AG08395 (cell line): ENCODE results near the gene FMNL2.
A peak's percentile ranks its signal among the peaks of the same experiment; 100 is the strongest.

Experiments used
- DNase-seq: peaks from one replicate; pipeline ENCODE4 v3.0.0; 2012; ENCODE audit warnings: mixed read lengths, low spot score

The FMNL2 gene

DNA sequence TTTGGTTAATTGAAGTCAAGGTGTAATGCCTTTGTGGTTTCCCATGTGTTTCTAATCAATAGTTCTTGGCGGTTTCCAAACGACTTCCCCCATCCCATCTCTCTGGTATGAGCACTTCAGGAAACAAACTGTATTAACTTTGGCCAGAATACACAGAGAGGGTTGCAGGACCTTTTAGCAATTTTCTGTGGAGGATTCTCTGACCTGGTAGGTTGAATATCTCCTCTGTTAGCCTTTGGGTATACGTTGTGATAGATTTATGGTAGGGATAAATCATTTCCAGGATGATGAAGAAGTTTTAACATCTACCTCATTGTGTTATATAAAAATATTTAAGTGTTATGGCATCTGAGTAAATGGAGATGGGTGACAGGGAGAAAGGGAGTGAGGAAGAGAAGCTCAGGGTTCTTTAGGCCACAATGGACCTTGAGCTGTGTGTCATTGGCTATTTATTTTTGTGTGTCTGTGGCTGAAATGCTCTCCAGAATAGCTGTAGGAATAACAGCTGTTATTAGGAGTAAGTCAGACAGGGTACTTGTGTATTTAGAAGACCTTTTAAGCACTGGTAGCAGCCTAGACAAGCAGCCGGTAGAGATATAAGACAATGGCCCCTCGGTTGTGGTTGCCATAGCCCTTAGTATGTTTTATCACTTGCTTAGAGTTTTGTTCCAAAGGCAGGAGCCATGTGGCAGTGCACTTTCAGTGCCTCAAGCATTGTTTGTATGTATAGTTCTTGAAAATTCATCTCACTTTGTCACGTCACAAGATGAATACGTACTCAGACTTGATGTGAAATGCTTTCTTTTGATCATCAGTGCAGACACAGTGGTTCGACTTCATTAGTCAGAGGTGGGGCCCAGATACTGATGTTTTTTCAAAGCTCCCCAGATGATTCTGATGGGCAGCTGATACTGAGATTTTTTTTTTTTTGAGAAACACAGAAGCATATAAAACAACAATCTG is 91.1 kb downstream of the FMNL2 start:
- no peak for DNase-seq

DNA sequence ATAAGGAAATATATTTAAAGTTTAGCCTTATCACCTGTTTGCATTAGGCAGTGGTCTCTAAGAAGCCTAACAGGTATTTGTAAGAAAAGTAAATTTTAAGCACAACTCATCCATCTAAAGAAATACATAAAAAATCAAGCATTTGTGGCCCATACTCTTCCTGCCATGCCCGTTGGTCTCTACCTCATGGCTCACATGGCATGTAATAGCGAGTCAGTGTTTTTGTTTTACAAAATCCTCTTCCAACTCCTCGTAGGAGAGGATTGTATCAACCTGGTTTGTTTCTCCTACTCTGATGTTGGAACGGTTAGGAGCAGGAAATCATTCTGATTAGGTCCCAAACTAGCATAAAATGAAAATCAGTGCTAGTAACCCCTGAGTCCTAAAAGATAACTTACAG is 91.8 kb downstream of the FMNL2 start:
- no peak for DNase-seq

DNA sequence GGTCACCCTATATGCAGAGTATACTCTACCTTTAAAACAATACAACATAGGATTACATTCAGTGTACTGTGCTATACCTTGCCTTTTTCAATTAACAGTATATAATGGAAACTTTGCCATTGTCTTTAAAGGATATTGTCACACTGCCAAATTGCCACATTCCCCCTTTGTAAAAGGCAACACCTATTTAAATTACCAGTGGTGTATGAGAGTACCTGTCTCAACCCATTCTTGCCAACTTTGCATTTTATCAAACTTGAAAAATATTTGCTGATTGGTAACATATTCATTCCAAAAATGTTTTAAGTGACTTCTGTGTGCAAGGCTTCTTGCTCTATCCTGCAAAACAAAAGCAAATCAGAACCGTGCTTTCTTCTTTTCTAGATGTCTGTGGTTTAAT is 92.9 kb downstream of the FMNL2 start:
- no peak for DNase-seq

DNA sequence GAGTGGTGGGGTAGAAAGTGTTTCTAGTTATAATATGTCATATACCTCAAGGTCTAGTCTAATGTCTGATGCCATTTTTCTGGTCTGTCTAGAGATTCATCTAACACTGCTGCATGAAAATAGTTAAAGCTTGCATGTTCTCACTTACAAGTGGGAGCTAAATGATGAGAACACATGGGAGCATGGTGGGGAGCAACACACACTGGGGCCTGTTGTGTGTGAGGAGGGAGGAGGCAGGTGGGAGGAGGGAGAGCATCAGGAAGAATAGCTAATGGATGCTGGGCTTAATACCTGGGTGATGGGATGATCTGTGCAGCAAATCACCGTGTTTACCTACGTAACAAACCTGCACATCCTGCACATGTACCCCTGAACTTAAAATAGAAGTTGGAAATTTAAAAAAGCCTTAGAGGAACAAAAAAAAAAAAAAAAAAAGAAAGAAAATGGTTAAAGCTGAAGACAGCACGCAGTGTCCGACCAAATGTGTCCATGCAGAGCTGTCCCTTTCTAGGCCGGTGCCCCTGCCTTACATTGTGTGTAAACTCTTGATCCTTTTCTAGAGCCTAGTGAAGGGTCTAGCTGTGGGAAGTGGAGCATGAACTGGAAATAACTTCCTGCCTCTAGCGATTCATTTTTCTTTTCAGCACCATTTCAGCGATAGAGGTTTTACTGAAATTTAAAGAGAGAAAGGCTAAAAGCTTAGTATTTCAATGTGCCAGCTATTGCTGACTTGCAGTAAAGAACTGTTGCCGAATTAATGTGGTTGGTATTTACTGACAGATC is 94.0 kb downstream of the FMNL2 start:
- DNase-seq: no peak

DNA sequence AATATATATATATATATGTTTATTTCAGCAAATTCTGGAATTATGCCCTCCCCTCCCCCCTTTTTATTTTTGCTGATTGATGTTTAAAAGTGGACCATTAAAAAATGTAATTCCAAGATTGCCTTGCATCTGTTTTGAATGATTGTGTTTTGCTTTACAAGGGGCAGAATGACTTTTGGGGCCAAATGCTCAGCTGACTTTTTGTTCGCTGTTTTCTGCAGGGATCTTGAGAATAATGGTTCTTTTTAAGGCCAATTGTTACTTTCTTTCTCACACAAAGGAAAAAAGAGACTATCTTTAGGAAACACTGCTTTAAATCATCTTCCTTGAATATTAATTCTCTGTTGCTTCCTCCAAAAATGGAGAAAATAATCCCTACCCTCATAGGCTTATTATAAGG is 95.9 kb downstream of the FMNL2 start:
- no peak for DNase-seq

DNA sequence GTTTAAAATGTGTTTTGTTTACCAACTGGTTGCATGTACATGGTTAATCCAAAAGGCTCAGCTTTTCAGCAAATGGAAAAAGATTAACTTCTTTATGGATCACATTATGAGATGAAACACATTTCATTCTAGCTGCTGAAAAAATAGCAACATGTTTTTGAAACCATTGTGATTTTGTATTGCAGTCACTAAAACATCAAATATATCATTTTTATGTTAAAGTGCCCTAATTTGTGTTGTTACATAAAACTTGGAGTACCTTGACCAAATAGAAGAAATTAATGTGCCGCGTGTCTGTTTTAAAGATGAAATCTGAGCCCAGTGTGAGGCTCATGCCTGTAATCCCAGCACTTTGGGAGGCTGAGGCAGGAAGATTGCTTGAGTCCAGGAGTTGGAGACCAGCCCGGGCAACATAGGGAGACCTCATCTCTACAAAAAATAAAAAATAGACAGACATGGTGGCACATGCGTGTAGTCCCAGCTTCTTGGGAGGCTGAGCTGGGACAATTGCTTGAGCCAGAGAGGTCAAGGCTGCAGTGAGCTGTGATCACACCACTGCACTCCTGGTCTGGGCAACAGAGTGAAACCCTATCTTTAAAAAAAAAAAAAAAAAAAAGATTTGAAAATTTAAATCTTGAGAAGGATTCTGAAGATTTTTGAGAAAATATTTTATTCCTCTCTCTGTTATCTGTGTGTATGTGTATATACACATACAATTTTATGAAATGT is 96.6 kb downstream of the FMNL2 start:
- DNase-seq: no peak

DNA sequence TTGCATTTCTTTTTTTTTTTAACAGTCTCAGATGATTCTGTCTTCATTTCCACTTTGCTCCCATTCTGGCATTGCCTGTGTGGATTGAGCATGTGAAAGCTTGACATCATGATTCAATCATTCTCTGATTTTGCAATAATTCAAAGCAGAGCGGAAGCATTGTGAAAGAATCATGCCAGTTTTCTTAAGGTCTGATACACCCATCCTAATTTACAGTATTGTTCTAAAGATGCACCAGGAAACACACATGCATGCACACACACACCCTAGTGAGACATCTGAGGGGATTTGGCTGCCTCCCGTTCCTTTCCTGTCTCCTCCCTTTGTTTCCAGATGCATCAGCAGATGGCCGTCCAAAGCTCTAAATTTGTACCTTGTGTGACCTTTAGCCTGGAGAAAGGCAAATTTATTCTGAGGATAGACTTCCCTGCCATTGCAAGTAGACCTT is 97.3 kb downstream of the FMNL2 start:
- peak; percentile 51 for DNase-seq

DNA sequence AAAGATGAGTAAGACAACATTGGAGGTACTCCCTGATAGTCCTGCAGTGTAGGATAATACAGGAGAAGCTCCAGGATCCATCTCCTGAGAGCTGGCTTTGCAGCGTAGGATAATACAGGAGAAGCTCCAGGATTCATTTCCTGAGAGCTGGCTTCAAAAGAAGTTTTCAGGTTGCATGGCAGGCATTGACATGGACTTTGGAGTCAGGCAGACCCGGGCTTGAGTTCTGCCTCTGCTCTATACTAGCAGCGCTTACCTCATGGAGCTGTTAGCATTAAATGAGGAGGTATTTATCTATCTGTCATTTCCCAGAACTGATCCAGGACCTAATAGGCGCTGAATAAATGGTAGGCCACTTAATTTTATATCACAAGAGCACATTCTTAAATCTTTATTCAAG is 97.8 kb downstream of the FMNL2 start:
- no peak for DNase-seq

DNA sequence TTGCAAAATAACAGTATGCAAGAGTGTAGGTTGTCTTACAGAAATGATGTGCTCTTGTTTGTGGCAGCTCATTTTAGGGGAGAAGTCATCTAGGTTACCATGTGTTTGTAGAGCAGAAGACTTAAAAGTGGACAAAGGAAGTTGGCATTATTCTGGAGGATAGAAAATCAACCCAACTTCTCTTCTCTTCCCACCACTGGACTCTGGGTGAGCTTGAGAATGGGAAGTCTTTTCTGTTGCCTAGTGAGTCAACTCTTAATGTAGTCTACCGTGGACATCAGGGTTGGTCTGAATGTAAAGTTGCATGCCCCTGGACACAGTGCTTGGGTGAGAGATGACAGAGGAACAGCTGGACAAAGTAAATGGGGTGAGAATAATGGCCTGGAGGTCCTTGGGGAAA is 98.3 kb downstream of the FMNL2 start:
- no peak for DNase-seq

DNA sequence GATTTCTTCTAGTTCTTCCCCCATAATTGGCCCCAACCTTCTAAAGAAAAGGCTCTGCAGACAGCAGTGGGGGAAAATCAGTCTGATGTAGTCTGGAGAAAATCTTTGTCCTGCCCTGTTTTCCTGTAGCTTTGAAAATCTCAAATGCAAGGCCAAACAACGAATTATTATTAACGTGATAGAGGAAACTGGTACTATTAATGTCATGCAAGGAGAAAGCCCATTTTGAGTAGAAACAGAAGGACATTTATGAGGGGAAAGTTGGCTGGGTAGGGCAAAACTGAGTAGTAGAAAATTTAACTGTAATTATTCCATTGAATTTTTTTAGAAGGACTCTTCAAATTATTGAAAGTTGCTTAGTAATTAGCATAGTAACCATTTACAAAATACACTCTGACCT is 98.8 kb downstream of the FMNL2 start:
- DNase-seq: no peak

DNA sequence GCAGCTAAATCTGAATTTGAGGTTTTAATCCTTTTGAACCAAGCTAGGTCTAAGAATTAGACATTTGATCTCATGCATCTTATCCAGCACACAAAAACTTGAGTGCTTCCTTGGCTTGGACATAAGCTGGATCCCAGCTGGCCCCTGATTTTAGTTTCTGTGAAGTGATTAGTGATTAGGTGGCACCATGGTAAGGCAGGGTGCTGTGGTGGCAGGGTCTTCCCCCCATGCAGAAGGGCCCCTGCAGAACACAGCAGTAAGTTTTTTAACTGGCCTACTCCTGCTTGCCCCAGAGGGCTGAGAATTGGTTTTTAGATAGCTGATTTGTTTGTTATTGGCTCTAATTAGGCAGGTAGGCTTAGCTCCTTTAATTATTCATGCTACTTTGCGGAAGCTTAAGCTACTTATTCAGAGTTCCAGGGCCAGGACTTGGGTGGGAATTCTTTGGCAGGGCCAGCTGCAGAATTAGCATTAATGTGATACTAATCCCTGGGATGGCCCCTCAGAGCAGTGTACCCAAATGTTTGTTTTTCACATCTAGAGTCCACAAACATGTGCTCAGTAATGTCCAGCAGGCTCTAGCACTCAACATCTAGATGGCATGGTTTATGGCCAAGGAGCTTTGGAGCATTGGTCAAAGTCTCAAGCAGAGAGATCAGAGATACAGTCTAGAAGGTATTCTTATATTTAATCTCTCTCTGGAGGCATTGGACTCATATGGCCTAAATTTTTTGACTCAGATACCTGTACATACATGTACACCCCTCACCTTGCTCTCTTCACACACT is 99.6 kb downstream of the FMNL2 start:
- no peak for DNase-seq

DNA sequence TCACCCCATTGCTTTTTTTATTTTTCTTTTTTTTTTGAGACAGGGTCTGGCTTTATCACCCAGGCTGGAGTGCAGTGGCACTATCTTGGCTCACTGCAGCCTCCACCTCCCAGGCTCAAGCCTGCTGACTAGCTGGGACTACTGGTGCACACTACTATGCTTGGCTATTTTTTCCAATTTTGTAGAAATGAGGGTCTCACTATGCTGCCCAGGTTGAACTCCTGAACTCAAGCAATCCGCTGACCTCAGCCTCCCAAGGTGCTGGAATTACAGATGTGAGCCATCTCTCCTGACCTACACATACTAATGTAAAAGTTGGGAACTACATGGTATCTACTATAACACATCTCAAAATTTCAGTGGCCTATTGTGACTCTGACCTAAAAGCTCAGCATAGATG is 101.2 kb downstream of the FMNL2 start:
- DNase-seq: no peak

DNA sequence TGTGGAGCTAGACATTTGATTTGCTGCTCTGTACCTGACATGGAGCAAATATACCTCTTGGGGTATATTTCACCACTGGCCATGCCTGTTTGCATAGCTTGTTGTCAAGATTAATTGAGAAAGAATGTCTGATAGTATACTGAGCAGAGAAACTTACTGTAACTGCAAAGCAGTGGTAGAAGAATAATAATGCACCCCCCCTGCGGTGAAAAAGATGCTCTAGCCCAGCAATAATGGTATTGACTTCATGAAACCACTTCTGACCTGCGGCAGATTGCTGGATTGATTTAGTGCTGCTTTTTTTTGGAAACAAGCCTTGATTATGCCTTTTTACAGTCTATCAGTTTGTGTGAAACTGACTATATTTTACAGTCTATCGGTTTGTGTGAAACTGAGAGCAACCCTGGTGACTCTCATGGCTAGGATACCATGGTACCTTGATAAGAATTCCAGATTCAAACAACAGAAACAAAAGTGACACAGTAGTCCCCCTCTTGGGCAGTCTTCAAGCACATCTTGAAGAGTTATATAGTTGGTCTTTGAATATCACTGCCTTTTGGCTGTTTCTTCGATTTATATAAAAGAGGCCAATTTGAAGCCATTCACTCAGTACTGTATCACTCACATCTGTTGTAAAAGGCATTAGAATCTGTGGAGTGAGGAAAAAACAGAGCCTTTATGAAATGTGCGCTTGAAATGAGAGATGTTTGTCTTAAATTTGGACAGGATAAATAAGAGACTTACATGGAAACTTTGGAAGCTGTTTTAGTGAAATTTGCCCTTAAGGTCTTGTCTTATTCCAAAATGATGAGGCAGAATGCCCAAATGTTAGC is 102.5 kb downstream of the FMNL2 start:
- DNase-seq: no peak

DNA sequence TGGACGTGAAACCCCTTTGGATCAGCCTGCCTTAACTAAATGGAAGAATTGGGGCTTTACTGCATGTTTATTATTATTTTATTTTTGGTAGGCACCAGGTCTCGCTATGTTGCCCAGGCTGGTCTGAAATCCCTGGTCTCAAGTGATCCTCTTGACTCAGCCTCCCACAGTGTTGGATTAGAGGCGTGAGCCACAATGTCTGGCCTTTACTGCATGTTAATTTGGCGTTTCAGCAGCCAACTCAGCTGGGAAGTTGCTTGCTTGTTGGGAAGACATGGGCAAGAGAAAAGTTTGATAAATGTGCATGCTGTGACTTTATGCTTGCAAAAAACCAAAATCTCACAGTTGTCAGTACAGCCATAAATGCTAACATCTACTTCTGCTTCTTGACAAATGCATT is 105.1 kb downstream of the FMNL2 start:
- DNase-seq: no peak

DNA sequence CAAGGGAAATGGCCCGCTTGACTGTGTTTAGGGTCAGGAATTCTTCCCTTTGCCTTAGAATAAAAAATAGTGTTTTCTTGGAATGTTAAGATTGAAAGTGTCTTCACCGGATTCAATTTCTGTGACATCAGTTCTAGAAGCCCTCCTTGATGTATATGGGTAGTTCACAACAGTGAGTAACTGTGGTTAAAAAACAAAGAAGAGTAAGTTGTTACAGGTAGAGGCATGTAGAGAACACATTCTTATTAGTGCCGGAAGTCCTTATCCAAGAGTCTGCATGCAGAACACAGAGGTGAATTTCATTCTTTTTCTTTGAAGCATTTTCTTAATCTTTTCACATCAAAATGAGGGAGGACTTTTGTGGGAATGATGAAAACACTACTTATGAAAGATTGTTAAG is 105.5 kb downstream of the FMNL2 start:
- no peak for DNase-seq

DNA sequence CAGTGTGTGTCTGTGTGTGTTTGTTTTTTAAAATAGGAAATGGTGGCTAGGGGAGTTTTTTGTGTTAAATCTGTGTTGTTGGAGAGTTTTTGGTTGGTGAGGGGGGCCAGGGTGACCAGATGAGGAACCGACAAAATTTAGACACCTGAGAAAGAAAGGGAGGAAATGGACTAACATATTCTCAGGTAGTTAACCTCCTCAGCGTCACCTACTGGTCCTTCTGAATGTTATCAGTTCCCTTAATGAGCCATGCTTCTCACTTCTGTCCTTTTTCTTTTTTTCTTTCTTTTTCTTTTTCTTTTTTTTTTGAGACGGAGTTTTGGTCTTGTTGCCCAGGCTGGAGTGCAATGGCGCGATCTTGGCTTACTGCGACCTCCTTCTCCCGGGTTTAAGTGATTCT is 107.0 kb downstream of the FMNL2 start:
- DNase-seq: no peak

DNA sequence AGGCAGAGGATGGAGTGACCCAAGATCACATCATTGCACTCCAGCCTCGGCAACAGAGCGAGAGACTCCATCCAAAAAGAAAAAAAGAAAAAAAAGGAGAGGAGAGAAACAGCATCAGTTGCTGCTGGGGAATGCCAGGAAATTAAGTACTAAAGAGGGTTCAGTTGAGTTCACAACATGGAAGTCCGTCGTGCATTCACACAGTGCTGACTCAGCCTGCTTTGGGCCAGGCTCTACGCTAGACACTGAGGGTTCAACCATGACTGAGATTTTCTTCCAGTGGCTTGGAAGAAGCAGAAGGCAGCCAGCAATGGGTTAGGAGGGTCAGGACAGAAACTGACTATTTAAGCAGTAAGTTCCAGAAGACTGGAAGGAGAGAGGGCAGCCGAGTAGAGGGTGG is 108.8 kb downstream of the FMNL2 start:
- no peak for DNase-seq

DNA sequence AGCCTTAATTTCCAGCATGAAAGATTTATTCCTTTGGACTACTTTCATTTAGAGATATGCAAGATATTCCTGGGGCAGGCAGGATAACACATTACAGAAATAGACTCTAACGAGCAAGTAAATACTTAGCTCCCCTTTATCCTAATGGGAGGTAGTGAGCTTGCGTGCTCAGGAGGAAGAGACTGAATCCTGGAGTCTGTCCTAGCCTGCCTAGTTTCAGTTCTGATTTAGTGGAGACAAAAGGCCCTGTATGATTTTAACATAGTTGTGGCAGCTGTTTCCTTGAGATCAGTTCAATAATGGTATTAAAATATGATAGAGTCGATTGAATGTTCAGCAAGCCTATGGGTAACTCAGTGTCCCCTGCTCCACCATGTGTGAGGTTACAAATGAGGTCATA is 109.5 kb downstream of the FMNL2 start:
- DNase-seq: no peak

DNA sequence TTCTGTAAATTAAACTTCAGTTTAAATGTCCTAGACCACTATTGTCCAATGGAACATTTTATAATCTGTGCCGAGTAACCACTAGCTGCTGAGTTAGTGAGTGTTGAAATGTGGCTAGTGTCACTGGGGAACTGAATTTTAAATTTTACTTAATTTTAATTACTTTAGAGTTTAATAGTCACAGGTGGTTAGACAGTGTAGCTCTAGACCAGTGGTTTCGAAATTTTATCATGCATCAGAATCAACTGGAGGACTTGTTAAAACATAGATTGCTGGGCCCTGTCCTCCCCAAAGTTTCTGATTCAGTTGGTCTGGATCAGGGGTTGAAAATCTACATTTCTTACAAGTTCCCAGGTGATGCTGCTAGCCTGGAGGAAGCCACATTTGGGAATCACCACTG is 110.4 kb downstream of the FMNL2 start:
- no peak for DNase-seq

DNA sequence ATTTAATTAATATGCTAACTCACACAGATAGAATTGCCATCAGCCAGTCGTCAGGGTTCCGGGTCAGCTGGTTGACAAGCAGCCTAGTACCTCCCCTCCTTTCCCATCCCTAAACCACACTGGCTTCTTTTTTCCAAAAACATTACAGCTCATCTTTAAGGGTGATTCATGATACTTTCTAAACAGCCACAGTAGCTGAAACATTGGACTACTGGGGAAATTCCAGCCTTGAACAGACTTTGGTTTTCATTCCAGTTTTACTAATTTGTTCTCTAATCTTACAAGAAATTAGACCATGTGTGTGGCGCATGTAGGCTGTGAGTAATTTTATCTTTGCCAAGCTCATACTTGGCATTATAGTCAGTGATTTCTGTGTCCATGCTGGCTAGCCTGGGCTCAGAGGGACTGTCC is 110.8 kb downstream of the FMNL2 start:
- DNase-seq: peak; percentile 84

DNA sequence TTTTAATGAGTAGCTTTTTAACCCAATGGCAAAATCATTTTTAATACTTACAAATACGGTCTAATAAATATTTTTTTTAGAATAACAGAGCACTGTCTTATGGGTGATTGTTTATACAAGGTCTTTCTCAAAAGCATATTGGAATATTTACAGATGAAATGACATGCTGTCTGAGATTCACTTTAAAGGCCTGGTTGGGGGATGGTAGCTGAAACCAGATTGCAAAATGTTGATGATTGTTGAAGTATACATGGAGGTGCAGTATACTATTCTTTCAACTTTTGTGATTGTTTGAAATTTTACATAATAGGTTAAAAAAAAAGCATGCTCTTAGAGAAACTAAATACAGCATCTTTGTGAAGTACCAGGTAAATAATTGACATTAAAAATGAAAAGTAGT is 111.2 kb downstream of the FMNL2 start:
- DNase-seq: no peak
